Measurements from ENCODE around the gene ZFP36L2.

ZFP36L2 gene

DNA sequence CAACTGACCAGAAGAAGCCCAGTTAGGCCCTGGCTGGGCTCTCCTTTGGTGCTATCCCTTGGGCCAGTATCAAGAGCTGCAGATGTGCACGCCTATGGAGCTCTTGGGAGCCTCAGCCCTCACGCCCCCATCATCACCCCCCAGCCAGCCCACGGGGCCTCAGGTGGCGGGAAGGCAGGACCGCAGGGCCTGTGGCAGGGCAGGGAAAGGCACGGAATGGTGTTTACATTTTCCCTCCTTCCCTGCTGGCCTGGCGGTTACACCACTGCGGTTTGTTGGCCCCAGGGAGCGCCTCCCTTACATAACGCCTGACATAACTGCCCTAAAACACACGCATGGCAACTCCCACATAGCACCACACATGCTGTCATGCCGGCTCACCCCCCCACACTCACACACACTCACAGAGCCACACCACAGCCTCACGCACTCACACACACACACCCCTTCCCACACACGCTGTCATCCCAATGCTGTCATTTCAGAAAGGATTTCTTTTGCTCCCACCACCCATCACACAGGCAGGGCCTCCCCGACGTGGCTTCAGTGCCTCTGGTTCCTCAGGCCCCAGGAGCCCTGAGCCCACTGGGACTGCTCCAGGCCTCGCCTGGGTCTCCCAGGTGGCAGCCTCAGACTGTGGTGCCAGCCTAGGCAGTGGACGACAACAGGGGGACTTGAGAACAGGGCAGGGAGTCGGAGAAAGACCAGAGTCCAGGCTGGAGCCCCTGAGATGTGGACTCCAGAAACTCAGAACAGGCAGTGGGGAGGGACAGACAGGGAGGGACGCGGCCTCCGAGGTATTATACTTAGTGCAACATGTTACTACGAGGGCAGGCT, 15.7 kb downstream of the ZFP36L2 start:
- in situ Hi-C loops (cut with HindIII; ENCODE audit: low sequenced_read_pairs) = no loop called here

DNA sequence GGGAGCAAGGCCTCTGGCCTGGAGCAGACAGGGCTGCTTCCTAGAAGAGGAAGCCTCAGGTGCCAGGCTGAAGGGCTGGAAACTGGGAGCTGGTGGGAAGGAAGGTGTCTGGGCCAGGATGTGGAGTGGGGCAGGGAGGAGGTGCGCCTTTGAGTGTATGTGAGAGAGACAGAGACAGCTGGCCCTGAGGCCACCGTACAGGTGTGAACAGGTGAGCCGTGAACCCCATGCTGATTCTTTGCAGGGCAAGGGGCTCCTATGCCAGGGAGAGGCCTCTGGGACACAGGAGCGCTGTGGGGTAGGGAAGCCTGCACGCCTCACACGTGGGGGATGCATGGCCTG, 16.3 kb downstream of the ZFP36L2 start:
- in situ Hi-C loops (cut with HindIII; ENCODE audit: low sequenced_read_pairs) = no loop called here

DNA sequence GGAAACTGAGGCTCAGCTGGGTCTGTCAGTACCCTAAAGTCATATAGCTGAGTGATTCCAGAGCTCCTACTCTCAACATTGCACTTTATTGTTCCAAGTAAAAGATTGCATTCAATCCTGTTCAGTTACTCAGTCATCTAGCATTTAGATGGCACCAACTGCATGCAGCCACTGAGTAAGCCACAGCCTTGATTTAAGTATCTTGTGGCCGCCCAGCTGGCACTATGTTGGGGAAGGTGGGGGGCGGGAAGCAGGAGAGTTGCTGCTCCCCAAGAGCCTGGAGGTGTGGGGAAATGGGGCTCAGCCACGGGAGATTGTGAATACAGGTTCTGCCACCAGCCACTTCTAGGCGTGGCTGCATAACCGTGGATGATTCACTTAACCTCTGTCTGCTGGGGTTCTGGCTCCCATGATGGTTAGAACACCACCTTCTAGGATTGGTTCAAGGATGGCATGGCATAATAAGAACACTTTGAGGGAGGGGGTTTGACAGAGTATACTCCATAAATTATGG, 17.1 kb downstream of the ZFP36L2 start:
- in situ Hi-C loops (cut with HindIII; ENCODE audit: low sequenced_read_pairs) = no loop called here

DNA sequence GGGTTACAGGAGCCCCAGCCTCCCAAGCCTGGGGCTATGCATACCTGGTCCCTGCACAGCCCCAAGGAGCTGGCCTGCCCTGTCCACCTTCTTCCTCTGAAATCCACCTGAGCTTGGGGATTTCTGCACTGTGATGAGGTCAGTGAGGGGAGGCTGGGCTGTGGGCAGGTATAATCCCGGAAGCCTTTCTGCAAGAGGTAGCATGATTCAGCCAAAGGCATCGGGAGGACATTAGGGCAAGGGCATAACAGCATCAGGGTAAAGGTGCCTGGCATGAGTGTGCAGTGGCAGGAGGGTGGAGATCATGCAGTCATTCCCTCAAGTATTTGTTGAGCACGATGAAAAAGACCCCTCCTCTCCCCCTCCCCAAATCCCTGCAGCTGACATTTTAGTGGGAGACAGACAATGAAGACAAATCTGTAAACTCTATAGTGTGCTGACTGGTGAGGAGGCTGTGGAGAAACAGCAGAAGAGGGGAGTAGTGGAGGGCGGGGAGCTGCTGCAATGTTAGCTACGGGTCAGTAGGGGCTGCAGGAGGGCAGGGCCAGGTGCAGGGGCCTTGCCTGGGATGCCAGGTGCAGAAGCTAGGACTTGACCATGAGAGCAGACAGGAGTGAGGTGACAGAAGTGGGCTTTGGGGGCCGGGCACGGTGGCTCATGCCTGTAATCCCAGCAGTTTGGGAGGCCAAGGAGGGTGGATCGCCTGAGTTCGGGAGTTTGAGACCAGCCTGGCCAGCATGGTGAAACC, 18.7 kb downstream of the ZFP36L2 start:
- in situ Hi-C loops (cut with HindIII; ENCODE audit: low sequenced_read_pairs) = no loop called here

DNA sequence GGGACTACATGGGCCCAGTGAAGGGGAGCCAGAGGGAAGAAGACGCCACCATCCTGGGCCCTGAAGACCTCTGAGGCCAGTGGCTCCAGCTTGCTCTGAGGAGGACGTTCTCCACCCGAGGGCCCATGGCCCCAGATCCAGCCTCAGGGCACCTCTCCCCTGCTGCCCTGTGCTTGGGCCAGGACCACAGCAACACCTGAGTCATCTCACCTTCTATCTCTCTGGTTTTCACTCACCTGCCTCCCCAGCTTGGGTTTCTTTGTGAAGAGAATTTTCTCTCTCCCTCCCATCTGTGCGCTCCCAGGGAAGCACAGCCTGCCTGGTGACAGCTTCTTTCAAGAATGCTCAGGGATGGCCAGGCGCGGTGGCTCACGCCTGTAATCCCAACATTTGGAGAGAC, 19.8 kb downstream of the ZFP36L2 start:
- in situ Hi-C loops (cut with HindIII; ENCODE audit: low sequenced_read_pairs) = no loop called here

DNA sequence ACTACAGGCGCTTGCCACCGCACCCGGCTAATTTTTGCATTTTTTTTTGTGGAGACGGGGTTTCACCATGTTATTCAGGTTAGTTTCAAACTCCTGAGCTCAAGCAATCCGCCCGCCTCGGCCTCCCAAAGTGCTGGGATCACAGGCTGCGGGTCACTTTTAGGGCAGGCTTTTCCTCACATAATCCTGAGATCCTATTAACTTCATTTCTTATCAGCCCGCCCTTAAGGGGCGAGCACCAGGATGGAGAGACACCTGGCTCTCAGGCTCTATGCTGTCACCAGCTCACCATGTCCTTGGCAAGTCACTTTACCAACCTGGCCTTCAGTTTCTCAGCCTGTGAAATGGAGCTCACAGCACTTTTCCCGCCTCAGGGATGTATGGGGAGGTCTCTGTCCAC, 23.0 kb downstream of the ZFP36L2 start:
- in situ Hi-C loops (cut with HindIII; ENCODE audit: low sequenced_read_pairs) = no loop called here

DNA sequence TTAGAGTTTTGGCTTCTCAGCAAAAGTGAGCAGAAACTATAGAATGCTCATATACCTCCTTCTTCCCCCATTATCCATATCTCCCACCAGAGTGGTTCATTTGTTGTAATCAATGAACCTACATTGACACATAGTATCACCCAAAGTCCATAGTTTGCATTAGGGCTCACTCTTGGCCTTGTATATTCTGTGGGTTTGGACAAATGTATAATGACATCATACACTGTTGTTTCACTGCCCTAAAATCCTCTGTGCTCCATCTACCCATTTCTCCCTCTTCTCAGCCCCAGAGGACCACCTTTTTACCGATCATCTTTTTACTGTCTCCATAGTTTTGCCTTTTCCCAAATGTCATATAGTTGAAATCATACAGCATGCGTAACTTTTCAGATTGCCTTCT, 24.1 kb downstream of the ZFP36L2 start:
- in situ Hi-C loops (cut with HindIII; ENCODE audit: low sequenced_read_pairs) = no loop called here

DNA sequence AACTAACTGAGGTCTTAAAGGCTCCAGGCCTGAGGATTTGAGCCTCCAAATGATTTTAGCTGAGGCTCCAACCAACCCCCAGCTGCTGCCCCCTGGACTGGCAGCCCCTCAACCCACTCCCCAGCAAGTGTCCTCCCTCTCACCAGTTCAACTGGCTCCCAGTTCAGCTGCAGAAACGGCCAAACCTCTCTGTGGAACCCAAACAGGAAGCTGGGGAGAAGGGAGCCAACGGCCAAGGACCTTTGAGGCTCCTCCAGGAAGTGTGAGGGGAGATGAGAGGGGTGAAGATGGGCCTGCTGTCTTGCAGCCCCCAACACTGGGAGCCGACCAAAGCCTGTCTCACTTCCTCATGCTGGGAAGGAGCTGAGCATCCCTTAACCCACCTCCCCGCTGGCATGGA, 24.9 kb downstream of the ZFP36L2 start:
- in situ Hi-C loops (cut with HindIII; ENCODE audit: low sequenced_read_pairs) = no loop called here

DNA sequence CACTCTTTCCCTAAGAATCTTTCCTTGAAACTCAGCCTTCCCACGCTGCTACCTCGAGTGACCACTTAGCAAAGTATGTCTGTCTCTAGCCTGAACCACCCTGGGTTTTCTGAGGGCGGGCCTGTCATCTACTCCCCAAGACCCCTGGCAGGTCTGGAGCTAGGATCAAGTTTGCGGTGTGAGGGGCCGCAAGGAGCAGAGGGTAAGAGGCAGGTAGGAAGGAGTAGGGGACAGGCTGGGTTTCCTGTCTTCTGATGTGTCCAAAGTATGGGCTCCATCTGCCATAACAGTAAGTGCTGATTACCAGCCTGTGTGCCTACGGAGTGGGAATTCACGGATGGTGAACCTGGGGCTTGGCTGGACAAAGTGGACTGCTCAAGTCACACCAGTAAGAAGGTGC, 25.4 kb downstream of the ZFP36L2 start:
- in situ Hi-C loops (cut with HindIII; ENCODE audit: low sequenced_read_pairs) = no loop called here

DNA sequence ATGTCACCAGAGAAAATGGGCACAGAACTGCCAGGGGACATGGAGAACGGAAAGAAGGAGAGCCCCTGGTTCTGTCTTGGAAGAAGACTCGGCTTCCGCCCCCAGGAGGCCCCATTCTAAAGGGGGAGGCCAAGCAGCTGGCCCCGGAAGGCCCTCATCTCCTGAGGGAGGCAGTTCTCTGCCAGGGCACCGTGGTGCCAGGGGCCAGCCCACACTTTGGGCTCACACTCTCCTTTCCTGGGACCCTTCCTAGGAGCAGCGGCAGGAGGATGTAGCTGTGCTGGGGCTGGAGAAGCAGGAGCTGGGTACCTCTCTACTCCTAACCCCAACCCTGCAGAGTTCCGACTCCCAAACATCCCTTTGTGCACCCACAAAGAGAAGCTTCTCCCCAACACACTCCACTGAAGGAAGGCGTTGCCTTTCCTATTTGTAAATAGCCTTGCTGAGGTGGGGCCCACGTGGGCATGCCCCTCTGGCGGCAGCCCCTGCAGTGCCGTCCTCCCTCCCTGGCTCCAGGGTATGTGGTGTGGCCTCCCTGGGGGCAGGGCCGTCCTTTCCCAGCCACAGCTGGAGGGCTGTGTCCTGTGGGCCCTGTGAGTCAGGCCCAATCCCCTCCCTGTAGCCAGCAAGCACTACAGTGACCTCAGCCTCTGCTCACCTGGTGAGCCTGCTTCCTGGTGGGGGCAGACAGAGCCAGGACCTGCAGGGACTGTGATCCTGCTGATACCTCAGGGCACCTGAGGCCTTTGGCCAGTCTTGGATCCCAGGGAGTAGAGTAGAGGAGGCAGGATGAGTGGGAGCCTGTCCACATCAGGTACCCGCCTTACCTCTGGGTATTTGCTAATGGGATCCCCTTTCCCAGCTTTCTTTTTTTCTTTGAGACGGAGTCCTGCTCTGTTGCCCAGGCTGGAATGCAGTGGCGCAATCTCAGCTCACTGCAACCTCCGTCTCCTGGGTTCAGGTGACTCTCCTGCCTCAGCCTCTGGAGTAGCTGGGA, 26.6 kb downstream of the ZFP36L2 start:
- in situ Hi-C loops (cut with HindIII; ENCODE audit: low sequenced_read_pairs) = no loop called here

DNA sequence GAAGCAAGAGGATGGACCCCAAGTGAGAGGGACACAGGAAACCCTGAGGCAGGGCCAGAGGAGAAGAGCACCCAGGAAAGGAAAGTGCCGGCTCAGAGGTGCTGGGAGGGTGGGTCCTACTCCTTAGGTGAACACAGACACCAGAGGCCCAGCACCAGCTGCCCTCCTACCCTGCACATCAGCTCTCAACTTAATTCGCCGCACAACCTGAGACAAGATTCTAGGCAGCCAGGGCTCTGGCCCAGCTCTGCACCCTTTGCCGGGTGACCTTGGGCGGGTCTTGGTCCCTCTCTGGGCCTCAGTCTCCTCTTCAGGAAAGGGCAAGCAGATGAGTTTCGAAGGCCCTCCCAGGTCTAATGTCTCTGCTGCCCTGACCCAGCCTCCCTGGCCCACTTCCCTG, 28.1 kb downstream of the ZFP36L2 start:
- in situ Hi-C loops (cut with HindIII; ENCODE audit: low sequenced_read_pairs) = no loop called here

DNA sequence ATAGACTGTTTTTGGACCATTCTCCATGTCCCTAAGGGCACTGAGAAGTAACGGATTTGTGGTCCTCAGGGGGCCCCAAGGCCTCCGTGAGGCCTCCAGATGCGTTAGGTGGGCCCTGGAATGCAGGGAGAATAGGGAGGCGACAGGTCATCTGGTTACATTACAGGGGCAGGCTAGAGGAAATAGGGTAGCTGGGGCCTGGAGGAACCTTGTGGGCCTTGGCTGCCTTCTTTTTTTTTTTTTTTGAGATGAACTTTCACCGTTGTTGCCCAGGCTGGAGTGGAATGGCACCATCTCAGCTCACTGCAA, 28.9 kb downstream of the ZFP36L2 start:
- in situ Hi-C loops (cut with HindIII; ENCODE audit: low sequenced_read_pairs) = no loop called here

DNA sequence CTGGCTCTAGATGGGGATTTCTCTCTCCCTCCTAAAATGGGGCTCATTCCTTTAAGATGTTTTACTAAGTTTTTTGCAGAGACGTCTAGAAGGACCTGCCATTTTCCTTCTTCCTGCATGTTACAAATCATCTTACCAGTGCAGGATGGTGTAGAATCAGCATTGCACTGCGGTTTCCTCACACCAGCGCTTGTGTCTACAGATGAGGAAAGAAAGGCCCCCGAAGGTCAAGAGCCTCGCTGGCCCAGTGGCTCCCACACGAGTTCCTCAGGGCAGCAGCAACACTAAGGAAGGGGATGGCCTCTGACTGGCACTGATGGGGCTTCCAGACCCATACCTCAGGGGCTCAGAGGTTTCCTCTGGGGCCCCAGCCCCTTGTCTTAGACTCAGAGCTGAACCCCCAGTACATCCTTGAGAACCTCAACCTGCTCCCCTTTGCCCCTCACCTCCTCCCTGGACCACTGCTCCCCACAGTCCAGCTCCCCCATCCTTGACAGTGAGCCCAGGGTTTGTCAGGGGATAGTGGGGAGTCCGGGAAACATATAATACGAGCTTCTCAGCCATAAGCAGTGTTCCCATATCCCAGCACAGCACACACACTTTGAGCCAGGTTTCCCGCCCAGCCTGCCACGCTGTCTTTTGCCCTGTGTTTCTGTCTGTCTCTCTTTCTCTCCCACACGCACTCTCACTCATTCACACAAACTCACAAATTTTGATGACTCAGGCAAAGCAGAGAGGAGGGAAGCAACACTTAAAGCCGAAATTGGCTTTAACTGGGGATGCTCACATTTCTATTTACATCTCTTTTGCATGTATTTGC, 29.4 kb downstream of the ZFP36L2 start:
- in situ Hi-C loops (cut with HindIII; ENCODE audit: low sequenced_read_pairs) = no loop called here

DNA sequence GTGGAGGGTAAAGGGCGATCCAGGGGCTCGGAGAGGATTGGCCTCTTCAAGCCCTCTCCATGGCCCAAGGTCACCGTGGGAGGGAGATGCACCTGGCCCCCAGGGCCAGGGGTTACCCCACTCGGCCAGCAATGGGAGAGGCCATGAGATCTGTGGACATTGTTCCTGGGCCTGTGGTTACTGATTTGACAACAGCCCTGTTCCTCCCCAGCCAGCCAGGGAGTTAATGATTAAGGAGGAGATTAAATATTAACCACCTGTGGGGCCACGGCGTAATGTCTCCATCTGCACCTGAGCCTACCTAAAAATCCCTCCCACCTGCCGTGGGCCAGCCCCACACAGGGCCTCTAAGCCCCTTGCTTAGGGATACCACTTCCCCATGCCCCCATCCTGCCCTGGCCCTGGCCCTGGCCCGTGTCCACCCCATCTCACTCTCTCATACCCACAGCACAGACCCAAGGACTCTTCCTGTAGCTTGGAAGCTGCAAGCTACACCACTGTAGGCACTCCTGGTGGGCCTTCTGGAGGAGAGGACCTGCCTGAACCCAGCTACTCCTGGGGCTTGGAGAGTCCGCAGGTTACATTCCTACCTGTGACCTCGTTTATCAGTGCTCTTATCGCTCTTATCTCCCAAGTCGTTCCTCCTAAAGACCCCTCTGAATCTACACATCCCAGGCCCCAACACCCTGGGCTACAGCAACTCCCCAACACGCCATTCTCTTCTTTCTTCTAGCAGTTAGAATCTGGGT, 32.1 kb downstream of the ZFP36L2 start:
- in situ Hi-C loops (cut with HindIII; ENCODE audit: low sequenced_read_pairs) = no loop called here

DNA sequence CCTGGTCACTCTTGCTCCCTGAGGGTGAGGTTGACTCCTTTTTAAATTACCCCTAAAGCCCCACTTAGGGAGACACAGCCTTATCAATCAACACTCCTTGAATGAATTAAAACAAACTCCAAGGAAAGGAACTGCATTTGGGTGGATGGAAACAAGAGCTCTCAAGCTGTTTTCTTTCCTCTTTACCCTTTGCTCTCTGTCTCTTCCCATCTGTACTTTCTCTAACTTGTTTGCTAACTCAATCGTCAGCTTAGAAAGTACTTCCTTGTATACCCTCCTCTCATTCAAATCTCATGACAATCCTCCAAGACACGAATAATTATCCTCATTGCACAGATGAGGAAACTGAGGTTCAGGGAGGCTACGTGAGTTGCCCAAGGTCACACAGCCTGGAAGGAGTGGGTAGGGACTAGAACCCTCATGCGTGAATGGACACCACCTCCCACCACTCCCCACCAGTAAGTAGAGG, 32.7 kb downstream of the ZFP36L2 start:
- in situ Hi-C loops (cut with HindIII; ENCODE audit: low sequenced_read_pairs) = no loop called here

DNA sequence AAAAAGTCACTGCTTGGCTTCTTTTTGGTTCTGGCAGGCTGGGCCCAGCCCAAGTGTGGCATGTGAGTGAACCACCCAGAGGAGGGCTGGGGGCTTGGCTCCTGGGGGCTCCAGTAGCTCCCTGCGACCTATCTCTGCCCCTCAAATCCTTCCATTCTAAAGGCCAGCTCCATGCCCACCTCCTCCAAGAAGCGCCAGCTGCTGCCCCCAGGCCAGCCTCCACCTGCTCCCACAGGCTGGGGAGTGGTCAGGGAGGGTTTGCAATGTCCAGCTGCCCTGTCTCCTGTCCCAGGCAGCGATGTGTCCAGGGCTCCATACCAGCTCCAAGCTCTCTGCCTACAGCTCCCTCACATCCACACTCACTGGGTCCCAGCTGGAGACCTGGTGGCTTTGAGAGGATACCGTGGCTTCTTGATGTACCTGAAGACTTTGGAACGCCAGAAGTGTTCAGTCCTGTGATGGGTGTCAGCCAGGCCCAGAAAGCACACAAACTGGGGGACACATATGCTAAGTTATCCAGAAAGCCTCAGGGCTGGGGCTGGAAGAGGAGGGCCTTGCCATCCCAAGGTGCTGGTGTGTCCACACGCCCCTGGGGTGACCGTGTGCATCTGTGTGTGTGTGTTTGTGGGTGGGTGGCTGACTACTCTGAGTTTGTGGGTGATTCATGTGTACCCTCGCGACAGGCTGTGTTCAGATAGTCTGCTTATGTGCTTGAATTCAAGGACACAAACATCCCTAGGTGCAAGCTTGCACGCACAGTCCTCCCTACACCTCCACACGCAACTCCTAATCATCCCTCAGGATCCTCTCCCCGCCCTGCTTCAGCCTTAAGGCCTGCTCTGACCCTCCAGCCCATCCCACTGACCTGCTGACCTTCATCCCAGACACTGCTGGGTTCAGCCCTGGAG, 33.4 kb downstream of the ZFP36L2 start:
- in situ Hi-C loops (cut with HindIII; ENCODE audit: low sequenced_read_pairs) = no loop called here

DNA sequence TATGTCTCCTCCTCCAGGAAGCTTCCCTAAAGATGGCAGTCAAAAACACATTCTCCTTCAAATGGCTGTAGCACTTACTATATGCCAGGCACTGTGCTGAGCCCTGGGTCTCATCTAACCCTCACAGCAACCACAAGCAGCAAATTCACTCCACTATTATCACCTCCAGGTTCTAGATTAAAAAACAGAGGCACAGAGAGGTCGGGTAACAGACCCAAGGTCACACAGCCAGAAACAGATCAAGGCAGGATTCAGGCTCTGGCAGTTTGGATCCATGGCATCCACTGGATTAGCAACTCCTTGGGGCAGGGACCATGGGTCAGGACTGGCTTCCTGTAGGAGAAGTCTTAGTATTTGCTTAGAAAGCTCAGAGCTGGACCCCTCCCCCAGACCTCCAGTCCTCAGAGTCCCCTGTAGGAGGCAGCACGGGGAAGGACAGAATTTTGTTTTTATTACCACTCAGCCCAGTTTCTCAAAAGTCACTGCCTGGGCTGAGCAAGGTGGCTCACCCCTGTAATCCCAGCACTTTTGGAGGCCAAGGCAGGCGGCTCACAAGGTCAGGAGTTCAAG, 34.4 kb downstream of the ZFP36L2 start:
- in situ Hi-C loops (cut with HindIII; ENCODE audit: low sequenced_read_pairs) = no loop called here

Data from endothelial cell of hepatic sinusoid (primary cell).